Stimulated activated CD4-positive, alpha-beta T cell treated with anti-CD3 and anti-CD28 coated beads, Interleukin-2, amount 100 ng/mL, for 24 hours (primary cell): ENCODE data around the gene BCL7A.
"Not testable (repeated sequence)": the region's sequence is repeated elsewhere in the genome, so short reads cannot be mapped to it uniquely, and the experiment has no call there.

Experiments used
- DNase-seq, 2 donors: peaks; one replicate each; pipeline ENCODE4 v3.0.0-alpha.2; 2020

The BCL7A gene

GRCh38 chr12:122097584-122097926 is 75.9 kb downstream of the BCL7A start:
- DNase-seq, result no peak

GRCh38 chr12:122097927-122098756 is 76.5 kb downstream of the BCL7A start:
- no peak for DNase-seq

- no peak for DNase-seq
Observed at GRCh38 chr12:122099280-122099749, 77.6 kb downstream of the BCL7A start.

- DNase-seq, result no peak
Observed at GRCh38 chr12:122099856-122100255, 78.2 kb downstream of the BCL7A start.

- DNase-seq, result no peak
Observed at GRCh38 chr12:122100568-122100967, 78.9 kb downstream of the BCL7A start.

GRCh38 chr12:122102331-122102730 is 80.6 kb downstream of the BCL7A start:
- DNase-seq, result no peak

GRCh38 chr12:122104844-122105243 is 83.2 kb downstream of the BCL7A start:
- DNase-seq, result no peak

- DNase-seq, result not testable (repeated sequence)
Observed at GRCh38 chr12:122105496-122105895, 83.8 kb downstream of the BCL7A start.

GRCh38 chr12:122106843-122107242 is 85.2 kb downstream of the BCL7A start:
- DNase-seq, result no peak

GRCh38 chr12:122107261-122107660 is 85.6 kb downstream of the BCL7A start:
- no peak for DNase-seq

GRCh38 chr12:122111089-122111641 is 89.5 kb downstream of the BCL7A start:
- no peak for DNase-seq
